HG02884 (cell line): Measurements from ENCODE around the gene INSC.

Source experiments
- ATAC-seq: cut with Tn5 transposase; IDR thresholded peaks from one replicate; pipeline ENCODE4 v1.9.1; 2021; ENCODE audit warnings: mild to moderate bottlenecking, moderate library complexity; ENCODE audit not compliant: unreplicated experiment

INSC gene

DNA sequence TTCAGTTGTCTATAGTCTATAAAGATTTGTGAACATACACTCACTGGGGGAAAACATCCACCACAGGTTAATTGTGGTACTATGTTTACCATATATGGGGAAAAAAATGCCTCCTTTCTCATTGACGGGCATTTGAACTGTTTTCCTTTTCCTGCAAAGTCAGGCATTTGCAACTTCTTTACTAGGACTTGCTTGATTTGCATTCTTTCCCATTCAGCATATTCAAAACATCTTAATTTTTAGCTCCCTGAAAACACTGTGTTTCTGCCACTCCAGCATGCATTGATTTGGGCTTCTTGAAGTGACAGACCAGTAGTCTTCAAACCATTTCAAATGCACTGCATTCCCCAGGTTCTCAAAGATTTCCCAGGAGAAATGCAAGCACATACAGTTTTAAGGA, 67.6 kb downstream of the INSC start:
- no peak for ATAC-seq

DNA sequence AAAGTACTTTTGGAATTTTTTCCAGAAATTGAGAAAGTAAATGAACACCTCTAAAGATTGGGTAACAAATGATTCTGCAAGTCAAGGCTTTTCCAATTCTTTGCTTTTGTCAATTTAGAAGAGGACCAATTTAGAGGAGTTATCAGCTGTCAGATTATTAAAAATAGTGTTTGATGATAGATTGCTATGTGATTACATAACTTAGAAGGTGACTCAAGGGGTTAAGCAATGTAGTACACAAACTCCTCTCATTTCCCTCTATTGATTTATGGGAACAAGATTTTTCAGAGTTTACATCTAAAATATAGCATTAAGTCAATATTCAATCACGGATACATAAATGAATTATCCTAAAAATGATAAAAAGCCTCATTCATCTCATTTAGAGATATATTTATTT, 70.3 kb downstream of the INSC start:
- ATAC-seq, result no peak

DNA sequence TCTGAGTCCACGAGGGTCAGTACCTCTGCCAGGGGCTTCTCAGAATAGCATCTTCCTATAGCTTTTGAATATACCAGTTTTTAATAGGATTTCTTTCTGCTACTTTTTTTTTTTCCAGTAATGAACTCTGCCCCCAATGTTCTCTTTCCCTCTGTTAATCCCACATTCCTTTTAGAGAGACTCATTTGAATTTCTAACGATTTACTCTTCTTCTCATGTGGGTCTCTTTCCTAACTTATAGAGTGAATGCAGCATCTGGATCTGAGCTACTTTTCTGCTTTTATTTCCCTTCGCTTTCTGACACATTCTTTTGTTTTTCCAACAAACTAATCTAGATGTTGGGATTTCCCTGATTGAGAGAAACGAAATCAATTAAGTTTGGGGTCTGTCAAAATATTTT, 71.4 kb downstream of the INSC start:
- ATAC-seq, result no peak

DNA sequence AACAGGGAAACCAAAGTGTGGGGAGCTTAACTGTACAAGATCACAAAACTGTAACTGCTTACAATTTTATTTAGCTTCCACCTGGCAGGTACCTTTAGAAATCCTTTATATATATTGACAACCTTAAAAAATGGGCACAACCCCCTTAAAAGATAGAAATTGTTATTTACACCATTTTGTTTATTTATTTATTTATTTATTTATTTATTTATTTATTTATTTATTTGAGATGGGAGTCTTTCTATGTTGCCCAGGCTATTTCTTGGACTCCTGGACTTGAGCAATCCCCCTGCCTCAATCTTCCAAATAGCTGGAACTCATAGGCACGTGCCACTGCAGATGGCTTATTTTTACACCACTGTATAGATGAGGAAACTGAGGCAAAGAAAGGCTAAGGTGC, 74.5 kb downstream of the INSC start:
- ATAC-seq, result no peak

DNA sequence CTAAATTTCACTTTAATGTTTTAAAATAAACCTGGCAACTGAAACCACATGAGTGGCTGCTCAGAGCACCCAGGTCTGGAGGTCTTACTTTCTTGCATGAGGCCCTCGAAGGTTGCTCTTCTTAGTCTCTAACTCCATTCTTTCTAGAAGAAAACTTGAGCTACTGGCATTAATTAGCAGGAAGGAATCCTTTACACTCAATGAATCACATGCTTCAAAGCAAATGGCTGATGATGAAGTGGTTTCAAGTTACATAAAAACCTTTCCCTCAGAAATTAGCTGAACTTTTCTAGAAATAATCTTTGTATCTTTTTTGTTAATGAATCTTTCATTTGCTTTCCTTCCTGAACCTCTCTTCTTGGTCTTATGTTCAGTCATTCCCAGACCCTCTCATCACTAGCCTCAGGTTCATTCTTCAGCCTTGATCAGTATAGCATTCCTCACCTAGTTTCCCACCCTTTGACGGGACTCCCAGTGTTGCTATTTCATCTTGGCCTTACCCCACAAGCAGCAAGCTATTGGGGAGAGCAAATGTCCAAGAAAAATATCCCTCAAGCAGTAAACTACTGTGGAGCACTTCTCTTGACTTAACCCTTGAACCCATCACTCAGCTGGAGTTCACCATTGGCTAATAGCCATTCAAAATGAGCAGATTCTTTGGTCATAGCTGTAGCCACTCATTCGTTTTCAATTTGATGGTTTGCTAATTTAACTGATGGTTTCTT, 75.1 kb downstream of the INSC start:
- ATAC-seq, result no peak

DNA sequence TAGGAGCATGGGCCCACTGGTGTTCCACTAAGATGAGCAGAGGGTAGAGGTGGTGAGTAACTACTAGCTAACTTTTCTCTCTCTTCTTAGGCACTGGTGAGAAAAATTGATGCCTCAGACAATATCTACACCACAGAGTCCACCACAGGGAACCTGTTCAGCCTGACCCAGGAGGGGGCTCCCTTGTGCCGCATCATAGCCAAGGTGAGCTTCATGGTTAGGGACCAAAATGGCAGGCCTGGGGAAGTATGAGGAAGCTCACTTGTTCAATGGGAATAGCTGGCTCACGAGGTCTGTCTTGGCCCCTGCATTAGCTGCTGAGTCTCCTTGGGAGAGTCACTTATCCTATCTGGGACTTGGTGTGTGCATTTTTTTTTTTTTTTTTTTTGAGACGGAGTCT, 75.9 kb downstream of the INSC start:
- ATAC-seq, result no peak

DNA sequence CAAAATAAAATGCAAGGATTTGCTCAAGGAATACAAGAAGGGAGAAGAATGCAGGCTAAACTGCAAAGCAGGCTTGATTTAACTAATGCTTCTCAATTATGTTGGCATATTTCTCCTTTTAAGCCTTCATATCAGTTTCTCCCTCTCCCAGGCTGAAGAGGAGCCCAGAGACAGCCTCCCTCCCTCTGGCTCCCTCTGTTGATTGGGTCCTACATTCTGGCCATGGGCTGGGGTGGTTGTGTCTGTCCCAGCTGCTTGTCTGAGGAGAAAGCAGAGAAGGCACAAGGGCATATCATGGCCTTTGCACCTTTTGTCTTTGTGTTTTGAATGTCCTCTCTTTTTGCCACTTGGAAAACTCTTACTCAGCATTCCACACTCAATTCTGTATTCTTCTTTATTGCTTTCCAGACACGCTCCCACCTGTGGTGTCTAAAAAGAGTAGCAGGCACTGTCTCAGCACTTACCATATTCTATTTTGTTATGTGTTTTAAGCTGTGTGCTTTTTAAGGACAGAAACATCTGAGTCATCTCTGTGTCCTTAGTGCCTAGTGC, 77.4 kb downstream of the INSC start:
- ATAC-seq, result no peak

DNA sequence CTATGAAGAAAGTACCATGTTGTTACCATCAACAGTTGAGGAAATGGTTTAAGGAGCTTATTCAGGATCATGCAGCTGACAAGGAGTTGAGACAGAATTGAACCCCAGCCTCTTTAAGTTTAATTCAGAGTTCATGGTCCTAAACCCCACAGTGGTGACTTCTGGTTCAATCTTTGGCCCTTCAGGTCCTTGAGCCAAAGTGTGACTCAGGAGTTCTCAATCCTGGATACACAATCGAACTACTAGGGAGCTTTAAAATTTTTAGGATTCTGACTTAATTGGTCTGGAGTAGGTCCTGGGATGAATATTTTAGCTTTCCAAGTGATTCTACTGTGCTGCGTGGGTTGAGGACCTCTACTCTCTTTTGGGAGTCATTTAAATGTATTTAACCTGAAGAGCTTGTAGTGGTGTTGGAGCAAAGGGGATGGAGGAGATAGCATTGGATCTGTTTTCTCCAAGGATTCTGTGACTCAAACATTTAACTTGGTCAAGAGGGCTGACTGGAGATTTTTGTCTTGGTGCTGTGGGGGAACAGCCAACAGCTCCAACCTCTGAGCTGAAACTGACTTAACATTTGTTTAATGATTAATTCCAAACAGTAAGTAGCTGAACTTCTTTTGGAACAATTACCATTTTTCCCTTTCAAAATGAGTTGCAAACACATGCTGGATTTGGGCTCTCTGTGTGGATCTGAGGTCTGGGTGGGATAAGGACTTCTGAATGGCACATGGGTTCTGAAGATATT, 80.1 kb downstream of the INSC start:
- ATAC-seq, result no peak

DNA sequence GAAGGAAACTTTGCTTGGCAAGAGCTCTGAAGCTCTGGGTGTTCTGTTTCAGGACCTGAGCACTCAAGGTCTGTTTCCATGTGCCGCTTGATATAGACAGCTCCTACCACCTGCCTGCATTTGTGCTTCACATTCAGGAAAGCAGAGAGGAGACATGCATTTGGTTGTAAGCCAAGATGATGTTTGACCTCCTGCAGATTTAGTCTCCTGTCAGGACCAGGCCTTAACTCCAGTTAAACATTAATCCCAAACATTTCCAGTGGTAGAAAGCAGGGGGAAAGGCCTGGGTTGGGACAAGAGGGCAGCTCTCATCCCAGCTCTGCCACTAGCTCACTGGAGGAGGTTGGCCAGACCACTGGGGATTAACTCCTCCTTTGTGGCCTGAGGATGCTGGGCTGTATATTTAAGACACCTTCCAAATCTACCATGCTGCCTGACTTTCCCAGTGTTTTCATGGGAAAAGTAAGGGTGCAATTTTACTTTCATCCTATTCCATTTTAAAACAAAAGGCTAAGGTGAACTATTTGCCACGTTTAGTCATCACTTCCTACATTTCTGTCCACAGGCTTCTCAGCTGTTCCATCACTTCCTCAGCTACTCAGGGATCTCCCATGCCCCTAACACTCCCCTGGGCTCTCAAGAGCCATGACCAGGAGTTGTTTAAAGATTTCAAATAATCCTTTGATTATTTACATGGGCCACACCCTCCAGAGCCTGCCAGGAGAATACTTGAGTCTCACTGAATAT, 80.9 kb downstream of the INSC start:
- ATAC-seq, result no peak

DNA sequence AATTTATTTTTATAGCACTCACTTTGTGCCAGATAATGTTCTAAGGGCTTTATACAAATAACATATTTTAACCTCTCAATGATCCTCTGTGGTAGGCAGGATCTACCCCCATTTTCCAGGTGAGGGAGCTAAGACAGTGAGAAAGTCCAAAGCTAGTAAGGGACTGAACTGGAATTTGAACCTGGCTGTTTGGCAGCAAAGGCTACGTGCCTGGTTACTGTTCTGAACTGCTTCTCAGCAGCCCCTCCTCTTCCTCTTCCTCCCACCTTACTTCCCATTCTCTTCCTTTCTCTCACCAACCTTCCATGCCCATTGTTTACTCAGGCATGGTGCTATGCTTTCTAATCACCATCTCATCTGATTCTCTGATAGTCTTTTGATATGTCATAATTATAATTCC, 82.0 kb downstream of the INSC start:
- ATAC-seq, result no peak

DNA sequence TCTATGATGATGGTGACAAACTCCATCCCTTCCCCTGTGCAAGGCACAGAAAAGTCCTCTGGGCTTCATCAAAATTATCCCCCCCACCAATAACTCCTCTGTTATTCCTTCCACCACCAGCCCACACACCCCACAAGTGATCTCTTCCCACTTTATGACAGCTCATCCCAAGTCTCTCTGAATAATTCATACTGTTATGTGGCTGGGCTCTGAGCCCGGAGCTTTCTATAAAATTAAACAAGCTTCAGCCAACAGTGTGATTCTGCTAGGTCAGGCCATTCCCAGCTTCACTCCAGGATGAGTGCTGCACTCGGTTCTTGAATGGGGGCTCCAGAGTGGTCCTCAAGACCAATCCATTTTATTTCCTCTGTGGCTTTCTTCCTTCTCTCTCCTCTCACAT, 83.0 kb downstream of the INSC start:
- no peak for ATAC-seq

DNA sequence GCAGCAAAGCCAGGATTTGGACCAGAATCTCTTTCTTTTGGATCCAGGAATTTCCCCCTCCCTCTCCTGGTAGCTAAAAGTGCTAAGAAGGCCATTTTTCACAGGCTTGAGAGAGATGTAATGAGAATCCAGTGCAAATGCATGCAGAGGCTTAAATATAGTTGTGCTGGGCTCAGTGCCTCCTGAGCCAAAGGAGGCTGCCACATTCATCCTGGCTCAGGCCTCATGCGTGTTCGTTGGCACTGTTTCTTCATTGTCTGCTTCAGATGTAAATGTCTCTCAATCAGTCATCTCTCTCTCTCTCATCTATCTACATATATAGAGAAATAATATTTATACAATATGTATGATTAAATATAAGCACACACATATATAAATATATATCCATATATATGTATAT, 83.6 kb downstream of the INSC start:
- ATAC-seq, result no peak

DNA sequence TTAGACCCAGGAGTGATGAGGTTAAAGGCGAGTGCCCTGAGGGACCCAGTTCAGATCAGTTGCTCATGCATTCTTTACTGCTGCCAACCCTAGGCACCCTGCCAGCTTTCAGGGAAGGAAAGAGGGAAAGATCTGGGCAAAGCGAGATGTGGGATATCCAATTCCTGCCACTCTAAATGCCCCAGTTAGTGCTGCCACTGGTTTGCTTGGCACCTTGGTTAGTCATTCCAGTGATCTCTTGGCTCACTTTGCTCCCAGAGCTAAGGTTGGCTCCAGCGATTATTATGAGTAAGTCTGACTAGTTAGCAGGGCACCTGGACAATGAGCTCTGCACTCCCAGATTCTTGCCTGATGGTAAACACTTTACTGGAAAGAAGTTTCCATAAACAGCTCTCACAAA, 85.0 kb downstream of the INSC start:
- ATAC-seq, result no peak

DNA sequence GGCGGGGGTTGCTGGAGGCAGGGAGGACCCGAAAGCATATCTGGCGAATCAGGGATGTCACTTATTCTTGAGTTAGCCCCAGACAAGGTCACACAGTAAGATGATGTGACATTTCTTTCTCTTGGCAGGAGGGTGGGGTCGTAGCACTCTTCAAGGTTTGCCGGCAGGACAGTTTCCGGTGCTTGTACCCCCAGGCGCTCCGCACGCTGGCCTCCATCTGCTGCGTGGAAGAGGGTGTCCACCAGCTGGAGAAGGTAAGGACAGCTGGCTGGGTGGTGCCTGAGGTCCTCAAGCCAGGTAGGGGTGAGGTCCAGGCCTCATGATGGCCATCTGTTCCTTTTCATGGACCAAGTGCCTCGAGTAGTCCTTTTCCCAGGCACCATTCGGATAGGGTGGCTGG, 86.0 kb downstream of the INSC start:
- no peak for ATAC-seq

DNA sequence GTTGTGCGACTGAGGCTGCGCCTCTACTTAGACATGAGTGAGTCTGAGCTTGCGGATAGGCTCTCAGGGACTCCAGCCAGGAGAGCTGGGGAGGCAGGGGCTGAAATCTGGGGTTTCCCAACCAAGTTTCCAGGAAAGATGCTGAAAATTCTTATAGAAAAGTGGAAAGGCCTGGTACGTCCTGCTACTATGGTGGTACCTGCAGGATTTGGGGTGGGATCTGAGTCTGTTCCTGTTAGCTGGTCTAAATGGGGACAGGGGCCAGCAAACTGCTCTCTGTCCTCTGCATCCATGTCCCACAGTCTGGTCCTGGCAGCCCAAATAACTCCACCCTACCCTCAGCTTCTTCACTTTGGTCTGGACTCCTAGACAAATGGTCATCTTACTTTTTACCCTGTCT, 86.9 kb downstream of the INSC start:
- no peak for ATAC-seq

DNA sequence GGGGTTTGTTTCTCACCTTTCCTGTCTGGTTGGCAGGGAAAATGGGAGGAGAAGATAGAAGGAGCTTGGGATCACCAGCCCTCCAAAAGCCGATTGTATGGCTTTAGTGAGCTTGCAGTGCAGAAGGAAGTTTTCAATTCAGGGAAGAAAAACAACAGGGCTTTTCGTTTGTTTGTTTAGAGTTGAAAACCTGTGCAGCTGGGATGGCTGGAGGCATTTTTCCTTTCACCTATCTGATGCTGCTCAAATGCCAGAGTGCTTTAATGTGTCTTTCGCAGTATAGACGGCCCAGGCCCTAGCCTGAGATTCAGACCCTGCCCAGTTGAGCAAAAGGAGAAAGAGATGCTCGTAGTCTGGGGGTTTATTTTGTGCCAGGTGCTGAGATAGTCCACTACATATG, 87.9 kb downstream of the INSC start:
- ATAC-seq, result no peak

DNA sequence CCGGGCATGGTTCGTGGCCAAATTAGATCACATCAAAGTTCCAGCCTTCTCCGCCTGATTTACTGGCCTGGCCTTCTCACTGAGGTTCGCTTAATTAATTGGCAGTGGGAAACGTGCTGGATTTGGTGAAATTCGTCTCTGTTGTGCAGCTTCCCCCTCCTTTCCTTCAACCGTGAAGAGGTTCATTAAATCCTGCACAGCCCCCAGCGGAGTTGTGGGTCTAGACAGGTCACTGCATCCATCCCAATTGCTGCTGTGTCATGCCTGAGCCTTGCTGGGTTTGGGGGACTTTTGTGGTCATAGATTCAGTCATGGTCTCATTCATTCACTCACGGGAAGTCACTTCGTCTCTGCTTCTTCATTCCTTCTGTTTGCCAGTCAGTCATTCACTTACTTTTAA, 90.0 kb downstream of the INSC start:
- no peak for ATAC-seq

DNA sequence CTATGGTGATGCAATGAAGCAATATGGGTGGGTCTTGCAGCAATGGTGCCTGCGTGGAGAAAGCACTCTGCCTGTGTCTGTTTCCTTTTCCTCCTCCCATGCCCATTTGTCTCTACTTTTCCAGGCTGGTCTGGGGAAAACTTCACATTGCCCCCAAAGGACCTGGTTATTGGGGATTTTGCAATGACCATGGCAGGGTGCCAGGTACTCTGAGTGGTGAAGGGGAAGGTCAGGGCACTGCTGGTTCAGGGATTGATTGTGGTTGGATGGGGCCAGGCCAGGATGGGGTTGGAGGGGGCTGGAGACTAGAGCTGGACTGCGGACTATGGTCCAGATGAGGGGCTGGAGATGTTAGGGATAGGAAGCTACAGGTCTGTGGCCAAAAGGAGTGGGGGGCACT, 92.1 kb downstream of the INSC start:
- no peak for ATAC-seq

DNA sequence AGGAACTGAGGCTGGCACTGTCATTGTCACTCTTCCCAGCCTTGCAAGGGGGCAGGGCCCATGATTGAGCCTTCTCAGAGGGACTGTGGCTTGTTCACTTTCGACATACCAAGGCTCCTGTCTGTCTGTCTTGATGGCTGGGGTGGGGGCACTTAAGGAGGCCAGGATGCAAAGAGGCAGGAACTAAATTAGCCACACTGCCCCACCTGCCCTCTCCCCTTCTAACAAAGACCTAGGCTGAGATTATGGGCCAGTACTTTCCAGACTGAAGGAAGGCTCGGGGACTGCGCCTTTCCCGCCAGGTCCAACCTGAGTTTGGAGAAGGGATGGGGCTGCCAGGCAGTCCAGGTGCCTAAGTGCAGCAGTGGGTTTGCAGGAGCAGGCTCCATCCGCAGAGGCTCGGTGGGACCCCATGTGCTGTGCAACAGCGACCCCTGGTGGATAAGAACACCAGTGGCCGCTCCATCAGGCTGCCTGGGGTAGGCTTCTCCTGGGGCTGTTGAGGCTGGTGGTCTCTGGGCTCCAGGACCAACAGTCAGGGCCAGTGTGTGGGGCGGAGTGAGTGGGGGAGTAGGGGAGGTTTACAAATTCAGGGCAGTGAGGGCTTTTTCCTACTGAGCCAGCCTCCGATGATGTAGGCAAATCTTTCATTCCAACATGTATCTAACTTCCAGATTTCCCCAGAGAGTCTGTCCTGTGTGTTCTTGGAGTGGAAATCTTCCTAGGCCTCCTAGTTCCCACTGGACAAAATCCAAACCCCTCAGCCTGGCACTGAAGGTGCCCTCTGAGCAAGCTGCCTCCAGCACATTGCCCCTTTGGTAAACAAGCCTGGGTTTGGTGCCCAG, 93.9 kb downstream of the INSC start:
- peak; percentile 96 for ATAC-seq

DNA sequence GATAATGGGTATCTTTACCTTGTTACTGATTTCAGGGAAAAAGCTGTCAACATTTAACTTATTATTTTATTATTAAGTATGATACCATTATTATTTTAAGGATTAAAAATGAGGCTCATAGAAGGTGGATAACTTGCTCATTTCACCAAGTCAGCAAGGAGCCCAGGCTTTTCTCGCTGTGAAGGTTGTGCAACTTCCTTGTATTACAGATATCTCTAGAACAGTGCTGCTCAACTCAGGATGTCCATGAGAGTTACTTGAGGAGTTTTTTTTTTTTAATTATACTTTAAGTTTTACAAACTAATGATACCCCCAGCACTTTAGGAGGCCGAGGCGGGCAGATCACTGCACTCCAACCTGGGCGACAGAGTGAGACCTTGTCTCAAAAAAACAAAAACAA, 98.2 kb downstream of the INSC start:
- no peak for ATAC-seq
